ENCODE results near the gene ARL5B.
A peak's percentile ranks its signal among the peaks of the same experiment; 100 is the strongest.

The ARL5B gene

GRCh38 chr10:18659125-18659818, at the start of gene ARL5B (continued):
- TF ChIP-seq CTCF (tag by site-specific recombination; IDR thresholded peaks at IDR 0.05) (no peak), ZFP69B (tag by site-specific recombination; IDR thresholded peaks at IDR 0.05) (0 out of 2 replicates have a peak, but pooled peaks have one; percentile 15), ZNF48 (tag by site-specific recombination; IDR thresholded peaks at IDR 0.05) (no peak), ZFP3 (tag by site-specific recombination; IDR thresholded peaks at IDR 0.05; ENCODE audit: low read depth) (no peak), ZBTB44 (tag by site-specific recombination; IDR thresholded peaks at IDR 0.05) (no peak), HIC1 (tag by site-specific recombination; IDR thresholded peaks at IDR 0.05) (peak; percentile 62), ZNF580 (tag by site-specific recombination; IDR thresholded peaks at IDR 0.05) (peak; percentile 98), ZSCAN18 (tag by site-specific recombination; IDR thresholded peaks at IDR 0.05) (no peak), GLI2 (tag by site-specific recombination; IDR thresholded peaks at IDR 0.05; ENCODE audit: borderline replicate concordance, low read depth) (no peak), MZF1 (tag by site-specific recombination; IDR thresholded peaks at IDR 0.05; ENCODE audit: borderline replicate concordance) (peak; percentile 91), ZNF776 (tag by site-specific recombination; IDR thresholded peaks at IDR 0.05; ENCODE audit: borderline replicate concordance) (no peak), SP7 (tag by site-specific recombination; IDR thresholded peaks at IDR 0.05) (peak; percentile 56; the same call in 1 of the 2 replicates), OVOL3 (tag by site-specific recombination; IDR thresholded peaks at IDR 0.05) (no peak), ZNF449 (tag by site-specific recombination; IDR thresholded peaks at IDR 0.05) (peak; percentile 39; the same call in 1 of the 2 replicates), ZNF140 (tag by site-specific recombination; IDR thresholded peaks at IDR 0.05) (no peak), ZNF18 (tag by site-specific recombination; IDR thresholded peaks at IDR 0.05) (no peak), KLF10 (tag by site-specific recombination; IDR thresholded peaks at IDR 0.05) (0 out of 2 replicates have a peak, but pooled peaks have one; percentile 50), OSR2 (tag by site-specific recombination; IDR thresholded peaks at IDR 0.05) (0 out of 2 replicates have a peak, but pooled peaks have one; percentile 10), BCL6B (tag by site-specific recombination; IDR thresholded peaks at IDR 0.05) (no peak), REST (tag by site-specific recombination; IDR thresholded peaks at IDR 0.05) (peak; percentile 22; the same call in 1 of the 2 replicates), ZNF266 (tag by site-specific recombination; IDR thresholded peaks at IDR 0.05; ENCODE audit: low read depth) (no peak), KLF8 (tag by site-specific recombination; IDR thresholded peaks at IDR 0.05) (peak; percentile 74)

Measured in HEK293 (cell line).